ENCODE data around the gene AMOT. TPM values are rescaled to one million over a fixed set of nuclear protein-coding genes. Genes with fewer than 3 reads are reported as not detected.

The AMOT gene
- total RNA-seq, 1 donor from 2014 or later, result 3.9 TPM

GRCh38 chrX:112849016-112849415, 8.4 kb upstream of the AMOT start:
- no peak for TF ChIP-seq CTCF (IDR thresholded peaks at IDR 0.05)
- intact Hi-C loops (cut with DNase I), result no loop called here
- Histone ChIP-seq H3K36me3 (no peaks in the 10 kb centered on the region), H3K4me1 (no peaks in the 10 kb centered on the region), H3K4me3 (no peak overlapping the region), H3K27me3 (no peaks in the 10 kb centered on the region), H3K9me3 (no peaks in the 10 kb centered on the region), H3K27ac (no peak overlapping the region)
- no peak for DNase-seq (ENCODE audit: low spot score in 2 of 2)

GRCh38 chrX:112846782-112847181, 6.2 kb upstream of the AMOT start:
- Histone ChIP-seq H3K27me3 (no peaks in the 10 kb centered on the region), H3K4me3 (no peak overlapping the region)
- no peak for DNase-seq (ENCODE audit: low spot score in 2 of 2)

GRCh38 chrX:112846187-112846586, 5.6 kb upstream of the AMOT start:
- DNase-seq (ENCODE audit: low spot score in 2 of 2), result no peak
- TF ChIP-seq CTCF (IDR thresholded peaks at IDR 0.05), result no peak
- no peaks in the 10 kb centered on the region for H3K27me3 ChIP-seq
- H3K27ac ChIP-seq, result no peak overlapping the region
- no peaks in the 10 kb centered on the region for H3K9me3 ChIP-seq
- no peaks in the 10 kb centered on the region for H3K36me3 ChIP-seq
- no peaks in the 10 kb centered on the region for H3K4me1 ChIP-seq
- H3K4me3 ChIP-seq, result no peak overlapping the region
- intact Hi-C loops (cut with DNase I), result no loop called here

More at GRCh38 chrX:112846782-112847181, 6.2 kb upstream of the AMOT start:
- no peaks in the 10 kb centered on the region for H3K36me3 ChIP-seq
- intact Hi-C loops (cut with DNase I), result no loop called here
- H3K9me3 ChIP-seq, result no peaks in the 10 kb centered on the region
- no peaks in the 10 kb centered on the region for H3K4me1 ChIP-seq
- H3K27ac ChIP-seq, result no peak overlapping the region
- TF ChIP-seq CTCF (IDR thresholded peaks at IDR 0.05), result no peak

GRCh38 chrX:112844250-112844649, 3.6 kb upstream of the AMOT start:
- TF ChIP-seq CTCF (IDR thresholded peaks at IDR 0.05), result no peak
- Histone ChIP-seq H3K27ac (no peak overlapping the region), H3K36me3 (no peaks in the 10 kb centered on the region), H3K4me1 (no peaks in the 10 kb centered on the region), H3K4me3 (no peak overlapping the region), H3K9me3 (no peaks in the 10 kb centered on the region), H3K27me3 (no peaks in the 10 kb centered on the region)
- DNase-seq (ENCODE audit: low spot score in 2 of 2), result no peak
- intact Hi-C loops (cut with DNase I), result no loop called here

GRCh38 chrX:112841820-112842157, 1.2 kb upstream of the AMOT start:
- H3K4me3 ChIP-seq, result peak overlapping the region; percentile 47 to 78
- DNase-seq (ENCODE audit: low spot score in 2 of 2), result no peak
- intact Hi-C loops (cut with DNase I), result no loop called here
- no peaks in the 10 kb centered on the region for H3K4me1 ChIP-seq
- H3K36me3 ChIP-seq, result no peaks in the 10 kb centered on the region
- H3K9me3 ChIP-seq, result no peaks in the 10 kb centered on the region
- H3K27me3 ChIP-seq, result no peaks in the 10 kb centered on the region
- TF ChIP-seq CTCF (IDR thresholded peaks at IDR 0.05), result no peak
- H3K27ac ChIP-seq, result peak overlapping the region in 1 of 2 donors; percentile 76

GRCh38 chrX:112841114-112841819, 636 bp upstream of the AMOT start:
- no peaks in the 10 kb centered on the region for H3K4me1 ChIP-seq
- TF ChIP-seq CTCF (IDR thresholded peaks at IDR 0.05), result no peak
- intact Hi-C loops (cut with DNase I), result no loop called here

More at GRCh38 chrX:112841114-112841819, 636 bp upstream of the AMOT start:
- Histone ChIP-seq H3K27ac (peak overlapping the region; percentile 63 to 76), H3K4me3 (peak overlapping the region; percentile 47 to 78), H3K9me3 (no peaks in the 10 kb centered on the region), H3K27me3 (no peaks in the 10 kb centered on the region), H3K36me3 (no peaks in the 10 kb centered on the region)
- peak; percentile 21 to 86 for DNase-seq (ENCODE audit: low spot score in 2 of 2)

Data from ascending aorta (tissue), 2 donors.